Astrocyte (in vitro differentiated cells and primary cell): ENCODE data around the gene MYADML2.

Experiments
- EZH2 ChIP-seq: IDR thresholded peaks from 2 replicates; pipeline ENCODE4 v1.6.1; 2012; ENCODE audit warnings: mild to moderate bottlenecking, low read length, inconsistent platforms; ENCODE audit not compliant: insufficient read depth
- TF ChIP-seq, protein P1 (sequence below): IDR thresholded peaks from 2 replicates; pipeline ENCODE4 v1.5.1; 2011; ENCODE audit warnings: low read depth, mild to moderate bottlenecking, inconsistent platforms, low read length, moderate library complexity; ENCODE audit not compliant: insufficient read depth

DNA sequence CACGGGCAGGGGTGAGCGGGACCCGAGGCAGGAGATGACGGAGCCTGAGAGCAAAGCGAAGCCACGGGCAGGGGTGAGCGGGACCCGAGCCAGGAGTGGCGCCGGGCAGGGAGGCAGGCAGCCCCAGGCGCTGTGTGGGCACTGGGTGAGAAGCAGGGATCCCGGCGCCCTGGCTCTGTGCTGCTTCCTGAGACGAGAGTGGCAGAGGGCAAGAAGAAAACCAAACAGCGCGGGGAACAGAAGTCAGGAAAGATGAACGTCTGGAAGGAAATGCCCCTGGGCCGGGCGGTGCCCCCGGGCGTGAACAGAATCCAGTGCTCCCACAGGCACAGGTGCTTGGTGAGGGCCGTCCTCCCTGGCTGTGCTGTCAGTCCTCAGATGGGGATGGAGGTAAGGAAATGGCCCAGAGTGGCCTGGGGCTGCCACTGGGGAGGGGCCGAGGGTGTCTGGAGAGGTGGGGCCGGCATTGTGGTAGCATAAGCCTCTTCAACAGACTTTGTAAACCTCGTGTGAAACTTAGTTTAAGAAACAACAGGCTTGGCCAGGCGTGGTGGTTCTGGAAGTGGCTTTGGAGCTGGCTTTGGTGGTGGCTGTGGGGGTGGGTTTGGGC lies 40.2 kb upstream of the MYADML2 start:
- TF ChIP-seq, protein P1, sequence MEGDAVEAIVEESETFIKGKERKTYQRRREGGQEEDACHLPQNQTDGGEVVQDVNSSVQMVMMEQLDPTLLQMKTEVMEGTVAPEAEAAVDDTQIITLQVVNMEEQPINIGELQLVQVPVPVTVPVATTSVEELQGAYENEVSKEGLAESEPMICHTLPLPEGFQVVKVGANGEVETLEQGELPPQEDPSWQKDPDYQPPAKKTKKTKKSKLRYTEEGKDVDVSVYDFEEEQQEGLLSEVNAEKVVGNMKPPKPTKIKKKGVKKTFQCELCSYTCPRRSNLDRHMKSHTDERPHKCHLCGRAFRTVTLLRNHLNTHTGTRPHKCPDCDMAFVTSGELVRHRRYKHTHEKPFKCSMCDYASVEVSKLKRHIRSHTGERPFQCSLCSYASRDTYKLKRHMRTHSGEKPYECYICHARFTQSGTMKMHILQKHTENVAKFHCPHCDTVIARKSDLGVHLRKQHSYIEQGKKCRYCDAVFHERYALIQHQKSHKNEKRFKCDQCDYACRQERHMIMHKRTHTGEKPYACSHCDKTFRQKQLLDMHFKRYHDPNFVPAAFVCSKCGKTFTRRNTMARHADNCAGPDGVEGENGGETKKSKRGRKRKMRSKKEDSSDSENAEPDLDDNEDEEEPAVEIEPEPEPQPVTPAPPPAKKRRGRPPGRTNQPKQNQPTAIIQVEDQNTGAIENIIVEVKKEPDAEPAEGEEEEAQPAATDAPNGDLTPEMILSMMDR, result no peak
- no peak for TF ChIP-seq EZH2
